ENCODE data around the gene SLC1A2.
A peak's percentile ranks its signal among the peaks of the same experiment; 100 is the strongest.

Gene SLC1A2

DNA sequence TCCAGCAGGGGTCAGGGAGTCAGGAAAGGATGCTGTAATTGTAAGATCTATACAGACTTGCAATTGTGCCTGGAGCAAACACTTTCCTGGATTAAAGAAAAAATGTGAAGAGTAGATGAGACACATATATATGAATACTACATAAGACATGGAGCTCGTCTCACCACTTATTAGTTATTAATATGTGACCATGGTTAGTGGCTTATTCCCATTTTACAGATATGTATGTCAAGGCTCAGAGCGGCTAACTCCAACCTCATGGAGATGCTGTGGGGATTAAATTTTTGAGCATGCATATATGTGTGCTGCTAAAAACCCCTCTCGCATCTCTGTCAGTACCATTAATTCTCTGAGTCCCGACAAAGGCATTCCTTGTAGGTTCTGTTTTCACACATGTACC, 125.7 kb downstream of the SLC1A2 start:
- no peak for DNase-seq

DNA sequence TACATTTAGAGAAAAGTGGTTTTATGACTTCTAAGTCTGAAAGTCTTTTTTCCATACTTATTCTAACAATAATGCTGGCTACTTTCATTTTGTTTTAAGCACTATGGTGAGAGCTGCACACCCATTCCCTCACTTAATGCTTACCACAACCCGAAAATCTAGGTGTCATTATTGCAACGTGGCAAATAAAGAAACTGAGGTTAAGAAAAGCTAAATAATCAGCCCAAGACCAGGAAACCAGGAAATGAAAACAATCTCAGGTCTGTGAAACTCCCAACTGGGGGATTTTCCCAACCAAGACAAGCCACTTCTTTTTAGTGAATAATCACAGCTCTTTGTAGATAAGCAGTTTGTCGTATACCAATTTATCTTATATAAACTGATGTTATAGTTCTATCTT, 126.3 kb downstream of the SLC1A2 start:
- DNase-seq = no peak

- DNase-seq = no peak
Observed at GRCh38 chr11:35292279-35292678, 127.1 kb downstream of the SLC1A2 start.

DNA sequence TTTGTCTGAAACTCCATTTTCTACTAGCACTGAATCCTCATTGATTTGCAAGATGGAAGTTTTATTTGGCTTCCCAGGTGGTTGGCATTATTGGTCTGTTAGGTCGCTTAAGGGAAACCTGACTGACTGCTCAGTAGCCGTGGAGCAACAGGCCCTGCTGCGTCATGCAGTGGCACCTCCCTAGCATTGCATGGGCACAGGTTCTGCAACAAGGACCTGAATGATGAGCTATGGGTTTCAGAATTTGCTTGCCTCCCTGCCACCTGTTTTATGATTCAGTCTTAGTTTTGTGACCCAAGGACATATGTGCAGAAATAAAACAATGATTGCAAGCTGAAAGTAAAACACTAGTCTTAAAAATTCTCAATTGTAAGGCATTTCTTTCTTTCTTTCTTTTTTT, 128.5 kb downstream of the SLC1A2 start:
- DNase-seq = no peak

DNA sequence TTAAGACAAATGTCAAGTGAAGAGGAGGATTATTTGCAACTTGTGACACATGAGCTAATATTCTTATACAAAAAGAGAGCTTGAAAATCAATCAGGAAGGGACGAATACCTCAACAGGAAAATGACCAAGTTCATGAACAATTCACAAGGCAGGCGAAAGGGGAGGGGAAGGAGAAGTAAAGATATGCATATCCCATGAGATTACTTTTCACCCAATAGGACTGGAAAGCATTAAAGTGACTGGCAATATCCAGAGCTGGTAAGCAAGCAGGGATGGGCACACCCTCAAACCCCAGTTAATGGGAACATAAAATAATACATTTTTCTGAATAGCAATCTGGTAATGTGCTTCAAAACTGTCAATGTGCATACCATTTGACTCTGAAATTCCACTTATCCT, 129.5 kb downstream of the SLC1A2 start:
- DNase-seq = no peak

DNA sequence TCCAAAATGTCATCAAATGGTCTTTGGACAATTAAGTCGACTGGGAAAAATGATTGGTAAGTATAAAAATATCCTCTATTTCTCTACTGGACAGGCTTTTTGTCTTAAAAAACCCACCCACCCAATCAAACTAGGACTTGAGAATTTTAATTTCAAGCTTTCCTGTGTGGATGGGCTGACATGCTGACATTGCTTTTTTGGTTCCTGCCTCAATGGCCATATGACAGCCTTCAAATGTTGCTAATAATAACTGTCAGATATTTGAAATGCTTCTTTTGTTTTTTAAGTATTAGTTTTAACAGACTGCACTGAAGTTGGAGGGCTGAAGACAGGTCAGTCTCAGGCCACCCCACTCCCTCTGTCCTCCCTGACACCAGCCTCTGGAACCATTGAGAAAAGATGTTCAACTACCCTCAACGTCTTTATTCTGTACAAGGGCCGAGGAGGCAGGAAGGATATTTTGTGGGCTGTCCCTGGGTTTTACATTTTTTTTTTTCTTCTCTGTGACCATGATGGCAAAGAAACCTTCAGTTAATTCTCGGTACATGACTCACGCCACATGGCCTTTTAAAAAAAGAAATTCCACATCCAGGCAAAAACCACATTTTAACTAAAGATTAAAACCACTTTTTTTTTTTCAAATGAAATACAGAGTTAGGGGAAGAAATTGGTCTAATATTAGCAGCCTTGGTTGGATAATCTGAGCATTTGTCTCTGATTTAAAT, 130.4 kb downstream of the SLC1A2 start:
- peak; percentile 5 for DNase-seq

- DNase-seq = no peak
Observed at GRCh38 chr11:35288309-35288708, 131.0 kb downstream of the SLC1A2 start.

DNA sequence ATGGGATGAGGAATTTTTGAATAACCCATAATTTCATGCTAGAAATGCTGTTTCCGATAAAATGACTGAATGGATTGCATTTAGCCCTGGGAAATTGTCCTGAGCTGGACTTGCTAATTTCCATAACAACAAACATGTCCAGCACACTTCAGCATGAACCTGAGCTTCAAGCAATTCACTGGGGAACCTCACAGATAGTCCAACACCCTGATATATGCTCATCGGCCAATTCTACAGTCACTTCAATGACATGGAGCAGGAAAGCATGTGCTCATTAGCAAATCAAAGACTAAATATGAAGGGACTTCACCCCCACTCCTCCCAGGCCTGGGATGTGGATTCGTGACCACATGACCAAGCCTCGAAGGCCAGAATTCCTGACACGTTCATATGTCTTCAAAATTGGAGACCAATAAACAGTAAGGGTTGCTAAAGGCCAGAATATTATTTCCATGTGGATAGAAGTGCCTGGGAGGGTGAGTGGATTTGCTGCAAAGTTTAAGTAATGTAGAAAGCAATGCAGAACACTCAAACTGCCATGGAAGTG, 131.9 kb downstream of the SLC1A2 start:
- no peak for DNase-seq

GRCh38 chr11:35286126-35286525, 133.2 kb downstream of the SLC1A2 start:
- DNase-seq = no peak

DNA sequence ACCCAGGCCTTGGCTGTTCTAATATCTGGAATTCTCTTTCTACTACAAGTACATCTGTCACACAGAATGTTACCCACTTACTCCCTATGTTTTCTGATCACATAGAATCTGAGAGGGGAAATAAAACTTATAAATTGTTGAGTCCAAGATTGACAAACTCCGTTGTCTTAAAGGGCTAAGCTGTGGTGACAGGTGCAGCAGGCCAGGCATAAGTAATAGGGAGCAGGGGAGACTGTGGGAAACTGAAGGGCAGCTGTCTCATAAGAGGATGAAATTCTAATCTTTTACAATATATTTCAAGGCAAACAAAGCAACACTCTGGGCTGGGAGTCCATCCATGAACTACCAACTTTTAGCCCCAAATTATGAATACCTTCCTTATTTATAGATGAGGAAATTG, 133.9 kb downstream of the SLC1A2 start:
- no peak for DNase-seq

DNA sequence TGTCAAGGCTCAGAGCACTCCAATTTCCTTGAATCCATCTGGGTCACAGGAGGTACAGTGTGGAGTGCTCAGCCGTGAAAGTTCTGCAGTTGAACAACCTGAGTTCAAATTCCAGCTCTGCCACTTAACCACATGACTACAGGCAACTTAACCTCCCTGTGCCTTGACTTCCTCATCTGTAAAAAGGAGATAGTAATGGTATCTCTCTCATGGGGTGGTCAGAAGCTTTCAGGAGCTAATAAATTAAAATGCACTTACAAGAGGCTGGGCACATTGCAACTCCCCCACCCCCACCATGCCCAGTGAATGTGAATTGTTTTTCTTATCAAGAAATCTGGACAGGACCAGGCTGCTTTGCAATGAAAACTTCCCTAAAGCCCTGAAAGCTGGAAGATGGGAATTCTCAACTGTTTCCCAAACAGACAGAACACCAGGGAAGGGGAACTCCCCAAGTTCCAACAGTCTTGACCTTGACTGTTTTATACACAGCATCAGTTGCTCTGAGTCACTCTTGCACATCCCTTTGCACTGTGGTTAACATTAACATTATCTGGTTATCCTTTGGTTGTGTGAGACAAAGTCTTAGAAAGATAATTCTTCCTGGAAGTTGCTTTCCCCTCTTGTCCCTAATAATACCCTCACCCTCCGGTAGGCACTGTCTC, 137.0 kb downstream of the SLC1A2 start:
- no peak for DNase-seq

GRCh38 chr11:35281169-35281688, 138.1 kb downstream of the SLC1A2 start:
- DNase-seq = no peak

DNA sequence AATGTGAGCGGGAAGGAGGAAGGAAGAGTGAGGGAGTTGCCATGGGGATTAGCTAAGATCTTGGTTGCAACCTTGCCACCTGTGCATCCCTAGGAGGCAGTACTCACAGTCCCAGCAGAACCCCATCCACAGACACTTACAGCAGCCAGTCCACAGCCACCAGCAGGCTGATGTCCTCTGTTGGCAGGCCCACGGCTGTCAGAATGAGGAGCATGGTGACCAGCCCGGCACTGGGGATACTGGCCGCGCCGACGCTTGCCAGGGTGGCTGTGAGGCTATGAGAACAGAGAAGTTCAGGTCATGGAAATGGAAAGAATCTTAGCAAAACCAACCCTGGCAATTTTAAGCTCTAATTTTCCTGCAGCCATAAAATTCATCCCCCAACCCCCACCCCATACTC, 138.6 kb downstream of the SLC1A2 start:
- DNase-seq = no peak

- no peak for DNase-seq
Observed at GRCh38 chr11:35277827-35278226, 141.5 kb downstream of the SLC1A2 start.

GRCh38 chr11:35276396-35277145, 142.8 kb downstream of the SLC1A2 start:
- no peak for DNase-seq

GRCh38 chr11:35275786-35276170, 143.6 kb downstream of the SLC1A2 start:
- DNase-seq = no peak

- peak; percentile 14 for DNase-seq
Observed at GRCh38 chr11:35274909-35275785, 144.2 kb downstream of the SLC1A2 start.

GRCh38 chr11:35272391-35272902, 146.9 kb downstream of the SLC1A2 start:
- DNase-seq = peak; percentile 10

GRCh38 chr11:35271031-35271430, 148.3 kb downstream of the SLC1A2 start:
- no peak for DNase-seq

DNA sequence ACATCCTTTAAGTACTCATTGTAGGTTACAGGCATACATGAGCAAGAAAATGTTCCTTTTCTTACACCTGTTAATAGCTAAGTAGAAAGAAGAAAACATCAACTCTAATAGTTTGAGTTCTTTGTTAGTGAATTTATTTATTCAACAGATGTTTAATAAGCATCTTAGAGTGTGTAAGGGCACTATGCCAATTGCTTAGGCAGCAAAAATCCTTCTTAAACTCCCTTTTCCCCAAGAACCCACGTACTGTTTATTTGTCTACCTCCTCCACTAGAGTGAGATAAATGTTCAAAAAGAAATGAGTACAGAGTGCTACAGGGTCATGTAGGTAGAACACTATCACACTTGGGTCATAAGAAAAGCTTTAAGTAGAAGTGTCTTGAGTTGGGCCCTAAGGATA, 149.0 kb downstream of the SLC1A2 start:
- no peak for DNase-seq

- no peak for DNase-seq
Observed at GRCh38 chr11:35267504-35267903, 151.9 kb downstream of the SLC1A2 start.

GRCh38 chr11:35265755-35266454, 153.5 kb downstream of the SLC1A2 start:
- peak; percentile 21 for DNase-seq

Measured in hematopoietic multipotent progenitor cell treated with erythropoietin and hydrocortisone succinate and interleukin-3 and kit ligand, for 6 days (in vitro differentiated cells).